Ovary (tissue), 3 donors: Measurements from ENCODE around the gene SCGB1D4.

ENCODE experiments used
- CTCF ChIP-seq, 3 donors: fragments of 450-650 bp in 2 of 3; fragments of 200-600 bp in 1 of 3; IDR thresholded peaks; one replicate each; pipeline versions ENCODE4 v1.5.1 to v1.8.0; 2016 to 2022; ENCODE audit warnings: antibody characterized with exemption in 3 of 3, mild to moderate bottlenecking in 1 of 3
- EP300 ChIP-seq: sonication (generic); formaldehyde crosslinking; IDR thresholded peaks from one replicate; pipeline ENCODE4 v1.6.1; 2017; ENCODE audit warnings: antibody characterized with exemption
- POLR2A ChIP-seq: fragments of 450-650 bp; IDR thresholded peaks from one replicate; pipeline ENCODE4 v1.6.1; 2017; ENCODE audit warnings: antibody characterized with exemption, mild to moderate bottlenecking, moderate library complexity
- donor health status: DM: no; HTN: no; CAD: no.

GRCh38 chr11:62341588-62341987 lies 42.7 kb upstream of the SCGB1D4 start:
- TF ChIP-seq CTCF (IDR thresholded peaks at IDR 0.05) (no peak), POLR2A (no peak), EP300 (no peak)
